Thyroid gland (tissue), 4 donors: ENCODE data around the gene SPATA31E1. TPM values are rescaled to one million over a fixed set of nuclear protein-coding genes. Genes with fewer than 3 reads are reported as not detected.

Experiments
- DNase-seq, 2 donors: peaks; one replicate each; pipeline ENCODE4 v3.0.0-alpha.2; 2019
- H3K27ac ChIP-seq, 3 donors: fragments of 200-600 bp; sonication (generic); 1 replicate in 2 of 3; 2 replicates in 1 of 3; pipeline ENCODE4 v1.5.1; 2016 to 2019; ENCODE audit warnings: mild to moderate bottlenecking in 1 of 3, moderate library complexity in 1 of 3
- H3K27me3 ChIP-seq: fragments of 200-600 bp; sonication (generic); one replicate; pipeline ENCODE4 v1.5.1; 2019
- H3K36me3 ChIP-seq, 2 donors: fragments of 200-600 bp; sonication (generic); one replicate each; pipeline ENCODE4 v1.5.1; 2016 to 2019
- H3K4me1 ChIP-seq, 2 donors: fragments of 200-600 bp; sonication (generic); one replicate each; pipeline ENCODE4 v1.5.1; 2017 to 2019
- H3K4me3 ChIP-seq, 3 donors: fragments of 200-600 bp; sonication (generic); replicated peaks in 1 of 3; 1 replicate in 2 of 3; 2 replicates in 1 of 3; pipeline ENCODE4 v1.5.1; 2016; ENCODE audit warnings: mild to moderate bottlenecking in 1 of 3
- H3K9me3 ChIP-seq: fragments of 200-600 bp; sonication (generic); one replicate; pipeline ENCODE4 v1.5.1; 2017
- POLR2A ChIP-seq, 2 donors: fragments of 450-650 bp; IDR thresholded peaks; one replicate each; pipeline ENCODE4 v1.6.1; 2017; ENCODE audit warnings: antibody characterized with exemption in 2 of 2, mild to moderate bottlenecking in 2 of 2, moderate library complexity in 1 of 2
- WGBS, 2 donors: methylation state at CpG; one replicate each; pipeline ENCODE4 v1.1.5; 2017; 5-methylcytosine and 5-hydroxymethylcytosine counted together
- intact Hi-C: fragments of 100-400 bp; cut with DNase I; formaldehyde crosslinking; loops from one replicate; pipeline ENCODE4 v1.15.1; 2023
- total RNA-seq, 4 donors: library from RNA; depleted of rRNA; stranded (reverse); fragments of >200 nt; gene quantifications; one replicate each; pipeline ENCODE4 v1.2.3, GENCODE V29; 2016
- TF ChIP-seq, protein P1 (sequence below), 6 experiments: fragments of 200-600 bp in 3 of 6; fragments of 450-650 bp in 3 of 6; sonication (generic) in 3 of 6; IDR thresholded peaks; one replicate each; pipeline ENCODE4 v1.5.1; 2016 to 2019; ENCODE audit warnings: antibody characterized with exemption in 6 of 6, mild to moderate bottlenecking in 2 of 6, inconsistent platforms in 1 of 6, moderate library complexity in 1 of 6

SPATA31E1 gene
- total RNA-seq, 4 donors from 2014 or later = under 0.01 TPM; not detected in 3

GRCh38 chr9:87880116-87880515 lies 2.6 kb upstream of the SPATA31E1 start:
- DNase-seq = no peak
- Histone ChIP-seq H3K36me3 (no peaks in the 10 kb centered on the region), H3K9me3 (no peaks in the 10 kb centered on the region), H3K4me3 (no peak overlapping the region), H3K27me3 (no peaks in the 10 kb centered on the region), H3K27ac (no peak overlapping the region), H3K4me1 (no peaks in the 10 kb centered on the region)
- TF ChIP-seq, protein P1, sequence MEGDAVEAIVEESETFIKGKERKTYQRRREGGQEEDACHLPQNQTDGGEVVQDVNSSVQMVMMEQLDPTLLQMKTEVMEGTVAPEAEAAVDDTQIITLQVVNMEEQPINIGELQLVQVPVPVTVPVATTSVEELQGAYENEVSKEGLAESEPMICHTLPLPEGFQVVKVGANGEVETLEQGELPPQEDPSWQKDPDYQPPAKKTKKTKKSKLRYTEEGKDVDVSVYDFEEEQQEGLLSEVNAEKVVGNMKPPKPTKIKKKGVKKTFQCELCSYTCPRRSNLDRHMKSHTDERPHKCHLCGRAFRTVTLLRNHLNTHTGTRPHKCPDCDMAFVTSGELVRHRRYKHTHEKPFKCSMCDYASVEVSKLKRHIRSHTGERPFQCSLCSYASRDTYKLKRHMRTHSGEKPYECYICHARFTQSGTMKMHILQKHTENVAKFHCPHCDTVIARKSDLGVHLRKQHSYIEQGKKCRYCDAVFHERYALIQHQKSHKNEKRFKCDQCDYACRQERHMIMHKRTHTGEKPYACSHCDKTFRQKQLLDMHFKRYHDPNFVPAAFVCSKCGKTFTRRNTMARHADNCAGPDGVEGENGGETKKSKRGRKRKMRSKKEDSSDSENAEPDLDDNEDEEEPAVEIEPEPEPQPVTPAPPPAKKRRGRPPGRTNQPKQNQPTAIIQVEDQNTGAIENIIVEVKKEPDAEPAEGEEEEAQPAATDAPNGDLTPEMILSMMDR (IDR thresholded peaks at IDR 0.05) = no peak
- TF ChIP-seq POLR2A (IDR thresholded peaks at IDR 0.05) = no peak
- intact Hi-C loops = no loop called here
- WGBS, 2 donors = 56 to 78% methylated on average over 8 of the region's 8 CpGs

- TF ChIP-seq, protein P1 (IDR thresholded peaks at IDR 0.05) = no peak
- no peak for TF ChIP-seq POLR2A (IDR thresholded peaks at IDR 0.05)
- H3K36me3 ChIP-seq = no peaks in the 10 kb centered on the region
- no peak overlapping the region for H3K27ac ChIP-seq
- no peaks in the 10 kb centered on the region for H3K27me3 ChIP-seq
- no peaks in the 10 kb centered on the region for H3K9me3 ChIP-seq
- H3K4me1 ChIP-seq = no peaks in the 10 kb centered on the region
- 72 to 82% methylated on average over 6 of the region's 6 CpGs for whole genome bisulfite sequencing, 2 donors
- intact Hi-C loops = no loop called here
- H3K4me3 ChIP-seq = no peak overlapping the region
- DNase-seq = no peak
These were observed 2.0 kb upstream of the SPATA31E1 start for GRCh38 chr9:87880683-87881082.

DNA sequence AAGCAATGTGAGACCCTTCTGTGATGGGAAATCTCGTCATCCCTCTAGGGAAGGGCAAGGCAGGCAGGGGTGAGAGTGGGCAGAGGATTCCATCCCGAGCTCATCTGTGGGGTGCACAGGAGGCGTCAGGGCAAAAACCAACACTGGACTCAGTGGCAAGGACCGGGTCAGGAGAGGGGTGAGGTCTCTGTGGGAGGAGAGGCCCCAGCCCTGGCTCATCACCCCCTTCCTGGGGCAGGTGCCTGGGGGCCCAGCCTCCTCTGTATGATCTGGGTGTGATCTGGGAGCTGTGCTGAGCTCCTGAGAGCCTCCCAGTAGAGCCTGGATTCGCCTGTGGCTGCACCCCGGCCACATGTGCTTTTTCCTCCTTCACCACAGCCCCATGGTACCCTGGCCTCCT lies 597 bp downstream of the SPATA31E1 start:
- 84 to 95% methylated on average over 6 of the region's 6 CpGs for WGBS, 2 donors
- intact Hi-C loops = no loop called here
- H3K27me3 ChIP-seq = no peaks in the 10 kb centered on the region

DNA sequence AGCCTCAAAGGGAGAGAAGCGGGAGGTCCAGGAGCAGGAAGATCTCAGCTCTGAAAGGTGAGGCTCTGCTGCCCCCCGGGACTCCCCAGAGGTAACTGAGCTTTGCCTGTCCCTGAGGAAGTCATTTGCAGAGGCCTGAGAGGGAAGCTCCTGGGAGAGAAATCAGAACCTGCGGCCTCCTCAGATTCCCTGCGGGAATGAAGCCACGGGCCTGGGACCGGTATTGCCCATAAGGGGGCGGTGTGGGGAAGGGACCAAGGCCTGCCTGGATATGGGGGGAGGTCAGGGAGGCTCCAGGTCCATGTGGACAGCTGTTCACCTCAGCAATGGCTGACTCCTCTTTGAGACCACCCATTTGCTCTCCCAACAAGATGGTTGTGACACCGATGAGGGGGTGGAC lies 1.3 kb downstream of the SPATA31E1 start:
- TF ChIP-seq POLR2A (IDR thresholded peaks at IDR 0.05) = no peak
- TF ChIP-seq, protein P1 (IDR thresholded peaks at IDR 0.05) = no peak
- Histone ChIP-seq H3K27ac (no peak overlapping the region), H3K4me1 (no peaks in the 10 kb centered on the region), H3K27me3 (no peaks in the 10 kb centered on the region), H3K36me3 (no peaks in the 10 kb centered on the region), H3K4me3 (no peak overlapping the region), H3K9me3 (no peaks in the 10 kb centered on the region)
- no peak for DNase-seq
- intact Hi-C loops = no loop called here
- 60 to 73% methylated on average over 7 of the region's 8 CpGs for WGBS, 2 donors

More for the DNA sequence above, 597 bp downstream of the SPATA31E1 start:
- no peaks in the 10 kb centered on the region for H3K9me3 ChIP-seq
- no peak overlapping the region for H3K27ac ChIP-seq
- DNase-seq = no peak
- H3K4me3 ChIP-seq = no peak overlapping the region
- no peak for TF ChIP-seq POLR2A (IDR thresholded peaks at IDR 0.05)
- TF ChIP-seq, protein P1 (IDR thresholded peaks at IDR 0.05) = no peak
- H3K36me3 ChIP-seq = no peaks in the 10 kb centered on the region
- H3K4me1 ChIP-seq = no peaks in the 10 kb centered on the region

- H3K27me3 ChIP-seq = no peaks in the 10 kb centered on the region
- no peaks in the 10 kb centered on the region for H3K9me3 ChIP-seq
- H3K4me1 ChIP-seq = no peaks in the 10 kb centered on the region
- H3K4me3 ChIP-seq = no peak overlapping the region
- no peak for DNase-seq
- no peak overlapping the region for H3K27ac ChIP-seq
- intact Hi-C loops = no loop called here
- no peaks in the 10 kb centered on the region for H3K36me3 ChIP-seq
- 94 to 95% methylated on average over 13 to 17 of the region's 17 CpGs for WGBS, 2 donors
- TF ChIP-seq POLR2A (IDR thresholded peaks at IDR 0.05) = no peak
- TF ChIP-seq, protein P1 (IDR thresholded peaks at IDR 0.05) = no peak
These were observed 2.1 kb downstream of the SPATA31E1 start for GRCh38 chr9:87884578-87885459.
